Endodermal cell (in vitro differentiated cells): Measurements from ENCODE around the gene CCDC160. TPM values are rescaled to one million over a fixed set of nuclear protein-coding genes. Genes with fewer than 3 reads are reported as not detected.

Source experiments
- total RNA-seq, 2 donors: library from RNA; stranded (reverse); fragmentation: NEBNext Ultra II Directional in 1 of 2; extraction: Animal tissue kit (Norgen Biotek cat#: 25700) in 1 of 2; gene quantifications; 2 replicates in 1 of 2; 3 replicates in 1 of 2; pipeline ENCODE4 v1.2.1, GENCODE V29; 2021

Gene CCDC160
- total RNA-seq, 2 donors from 2014 or later: 2.9 to 4.7 TPM

Other genes starting within 250 kb of the CCDC160 start
- gene PHF6, start 136.1 kb downstream of the CCDC160 start, total RNA-seq: 10 to 100 TPM; 41.5 to 50.1 TPM
- gene HPRT1, start 223.0 kb downstream of the CCDC160 start, total RNA-seq: 10 to 100 TPM; 19.0 to 20.0 TPM